Measurements from ENCODE around the gene MAP3K7CL.

MAP3K7CL gene

DNA sequence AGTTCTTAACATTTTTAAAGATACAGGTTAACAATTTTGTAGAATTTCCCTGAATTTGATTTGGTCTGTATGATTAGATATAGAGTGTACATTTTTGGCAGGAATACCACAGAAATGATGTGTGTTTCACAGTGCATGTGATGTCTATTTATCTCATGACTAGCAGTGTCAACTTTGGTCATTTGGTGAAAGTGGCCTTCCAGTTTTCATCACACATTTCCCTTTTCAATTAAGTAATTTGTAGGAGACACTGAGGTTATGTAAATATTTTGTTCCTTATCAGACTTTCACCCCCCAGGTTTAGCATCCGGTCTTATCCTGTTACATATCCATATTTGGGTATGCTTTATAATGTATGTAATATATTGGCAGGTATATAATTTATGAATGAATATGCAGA is 41.8 kb downstream of the MAP3K7CL start:
- DNase-seq, result no peak

- DNase-seq, result no peak
These were observed 44.2 kb downstream of the MAP3K7CL start for GRCh38 chr21:29174607-29175013.

DNA sequence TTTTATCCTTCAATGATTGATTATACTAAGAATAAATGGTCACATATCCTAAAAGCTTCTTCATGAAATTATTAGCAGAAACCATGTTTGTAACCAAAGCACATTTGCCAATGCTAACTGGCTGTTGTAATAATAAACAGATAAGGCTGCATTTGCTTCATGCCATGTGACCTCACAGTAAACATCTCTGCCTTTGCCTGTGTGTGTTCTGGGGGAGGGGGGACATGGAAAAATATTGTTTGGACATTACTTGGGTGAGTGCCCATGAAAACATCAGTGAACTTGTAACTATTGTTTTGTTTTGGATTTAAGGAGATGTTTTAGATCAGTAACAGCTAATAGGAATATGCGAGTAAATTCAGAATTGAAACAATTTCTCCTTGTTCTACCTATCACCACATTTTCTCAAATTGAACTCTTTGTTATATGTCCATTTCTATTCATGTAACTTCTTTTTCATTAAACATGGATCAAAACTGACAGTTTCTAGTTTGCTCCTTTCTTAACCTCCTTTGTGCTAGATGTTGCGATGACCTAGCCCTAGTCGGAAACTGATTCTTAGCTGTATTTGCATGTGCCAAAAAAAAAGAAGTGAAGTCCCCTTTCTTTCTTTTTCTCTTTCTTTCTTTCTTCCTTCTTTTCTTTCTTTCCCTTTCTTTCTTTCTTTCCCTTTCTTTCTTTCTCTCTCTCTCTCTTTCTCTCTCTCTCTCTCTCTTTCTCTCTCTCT is 45.1 kb downstream of the MAP3K7CL start:
- peak; percentile 71 for DNase-seq

DNA sequence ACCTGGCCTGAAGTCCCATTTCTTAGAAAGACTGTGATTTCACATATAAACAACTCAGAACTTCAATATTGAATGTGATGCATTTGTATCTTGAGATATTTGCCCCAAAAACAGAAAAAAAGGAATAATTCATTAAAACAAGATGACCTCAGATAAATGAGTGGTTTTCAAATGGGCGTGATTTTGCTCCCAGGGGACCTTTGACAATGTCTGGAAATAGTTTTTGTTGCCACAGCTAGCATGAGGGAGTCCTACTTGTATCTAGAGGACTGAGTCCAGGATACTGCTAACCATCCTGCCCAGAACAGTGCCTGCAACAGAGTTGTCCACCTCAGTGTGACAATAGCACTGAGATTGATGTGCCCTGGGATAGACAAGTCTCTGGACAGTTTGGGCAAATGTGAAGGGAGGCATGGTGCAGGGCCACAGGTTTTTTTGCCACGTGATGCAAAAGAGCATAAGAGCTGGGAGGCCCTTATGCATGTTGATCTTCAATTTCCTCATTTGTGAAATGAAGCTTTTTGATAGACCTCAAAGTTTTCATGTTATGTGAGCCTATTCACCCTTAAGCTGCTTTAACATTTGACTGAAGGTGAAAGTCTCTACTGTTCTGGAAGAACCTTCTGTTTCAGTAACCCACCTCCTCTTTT is 46.2 kb downstream of the MAP3K7CL start:
- DNase-seq, result no peak

GRCh38 chr21:29177800-29178199 is 47.4 kb downstream of the MAP3K7CL start:
- no peak for DNase-seq

GRCh38 chr21:29178926-29179325 is 48.5 kb downstream of the MAP3K7CL start:
- DNase-seq, result no peak

GRCh38 chr21:29179503-29179902 is 49.1 kb downstream of the MAP3K7CL start:
- no peak for DNase-seq

DNA sequence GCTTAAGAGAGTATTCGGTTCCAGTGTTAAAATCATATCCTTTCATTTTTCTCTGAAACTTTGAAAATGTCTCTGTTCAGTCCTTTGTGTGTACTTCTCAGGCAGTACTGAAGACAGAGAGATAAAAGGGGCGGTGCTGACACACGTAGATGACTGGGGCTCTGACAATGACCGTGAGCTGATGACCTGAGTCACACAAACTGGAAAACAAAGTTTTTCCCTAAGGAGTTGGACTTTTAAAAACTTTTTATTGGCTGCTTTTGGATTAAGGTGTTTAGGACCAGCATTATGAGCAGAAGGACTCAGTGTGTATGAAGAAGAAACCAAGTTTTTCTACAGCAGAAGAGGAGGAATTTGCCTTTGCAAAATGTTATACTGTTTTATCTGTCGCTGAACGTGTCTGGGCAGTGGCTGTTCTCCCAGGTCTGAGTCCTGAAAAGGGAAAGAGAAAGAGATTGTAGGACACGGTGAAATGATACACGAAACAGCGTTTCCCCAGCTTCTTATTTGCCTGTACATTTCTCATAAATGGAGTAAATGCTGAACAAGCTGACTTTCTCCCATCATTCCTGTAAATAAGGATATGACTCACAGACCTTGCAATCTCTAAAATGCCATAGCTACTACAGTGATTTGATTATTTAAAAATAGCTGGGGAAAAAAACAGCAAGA is 51.5 kb downstream of the MAP3K7CL start:
- peak; percentile 12 for DNase-seq

DNA sequence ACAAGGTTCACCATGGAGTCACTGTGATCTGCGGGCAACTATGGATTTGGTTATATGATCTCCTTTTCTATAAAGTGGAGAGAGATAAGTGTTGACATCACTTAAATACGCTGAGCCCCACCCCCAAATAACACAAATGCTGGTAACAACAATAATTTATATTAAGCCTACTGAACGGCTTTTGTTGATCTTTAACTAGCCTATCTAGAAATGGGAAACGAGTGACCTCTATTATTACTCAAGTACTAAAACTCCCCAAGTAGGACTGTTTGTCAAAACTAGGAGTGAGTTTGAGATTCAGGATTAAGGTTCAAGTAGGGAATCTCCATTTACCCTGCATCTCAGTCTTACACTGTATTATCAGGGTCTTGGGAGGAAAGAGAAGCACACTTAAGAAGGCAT is 52.2 kb downstream of the MAP3K7CL start:
- no peak for DNase-seq

DNA sequence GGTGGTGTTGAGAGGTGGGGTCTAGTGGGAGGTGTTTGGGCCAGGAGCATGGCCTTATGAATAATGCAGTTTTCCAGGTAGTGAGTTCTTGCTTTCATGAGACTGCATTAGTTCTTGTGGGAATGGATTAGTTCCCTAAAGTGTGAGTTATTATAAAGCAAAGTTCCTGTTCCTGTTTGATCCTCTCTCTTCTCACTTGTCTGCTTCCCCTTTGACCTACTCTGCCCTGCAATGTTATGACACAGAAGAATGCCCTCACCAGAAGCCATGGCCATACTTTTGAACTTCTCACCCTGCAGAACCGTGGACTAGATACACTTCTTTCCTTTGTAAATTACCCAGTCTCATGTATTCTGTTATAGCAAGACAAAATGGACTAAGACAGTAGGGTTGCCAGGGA is 53.6 kb downstream of the MAP3K7CL start:
- no peak for DNase-seq

- DNase-seq, result no peak
These were observed 54.7 kb downstream of the MAP3K7CL start for GRCh38 chr21:29185172-29185571.

DNA sequence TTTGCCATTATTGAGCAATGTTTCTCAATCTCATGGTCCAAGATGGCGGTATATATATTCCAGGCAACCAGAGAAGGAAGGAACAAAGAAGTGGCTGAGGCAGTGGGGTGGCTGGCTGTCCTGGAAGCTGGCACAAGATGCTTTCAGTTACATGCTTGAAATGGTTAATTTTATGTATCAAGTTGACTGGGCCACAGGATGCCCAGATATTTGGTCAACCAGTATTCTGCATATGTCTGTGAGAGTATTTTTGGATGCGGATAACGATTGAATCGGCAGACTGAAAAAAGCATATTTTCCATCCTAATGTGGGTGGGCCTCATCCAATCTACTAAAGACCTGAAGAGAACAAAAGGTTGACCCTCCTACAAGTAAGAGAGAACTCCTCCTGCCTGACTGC is 55.2 kb downstream of the MAP3K7CL start:
- DNase-seq, result no peak

DNA sequence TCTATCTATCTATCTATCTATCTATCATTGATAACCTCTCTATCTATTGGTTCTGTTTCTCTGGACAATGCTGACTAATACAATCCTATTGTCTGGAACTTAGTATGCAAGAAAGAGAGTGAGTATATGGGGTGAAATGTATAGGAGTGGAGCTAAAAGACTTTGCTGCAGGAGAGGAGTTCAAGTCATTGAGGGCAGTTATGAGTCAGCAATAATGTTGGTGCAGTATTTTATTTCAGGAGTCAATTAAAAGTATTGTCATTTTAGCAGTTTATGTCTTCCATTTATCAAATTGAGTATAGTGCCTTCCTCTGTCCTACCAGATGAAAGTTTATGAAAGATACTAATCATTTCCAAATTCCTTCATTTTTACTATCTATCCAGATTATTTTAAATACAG is 55.8 kb downstream of the MAP3K7CL start:
- DNase-seq, result no peak

- no peak for DNase-seq
These were observed 57.5 kb downstream of the MAP3K7CL start for GRCh38 chr21:29187944-29188343.

GRCh38 chr21:29189353-29189752 is 58.9 kb downstream of the MAP3K7CL start:
- no peak for DNase-seq

DNA sequence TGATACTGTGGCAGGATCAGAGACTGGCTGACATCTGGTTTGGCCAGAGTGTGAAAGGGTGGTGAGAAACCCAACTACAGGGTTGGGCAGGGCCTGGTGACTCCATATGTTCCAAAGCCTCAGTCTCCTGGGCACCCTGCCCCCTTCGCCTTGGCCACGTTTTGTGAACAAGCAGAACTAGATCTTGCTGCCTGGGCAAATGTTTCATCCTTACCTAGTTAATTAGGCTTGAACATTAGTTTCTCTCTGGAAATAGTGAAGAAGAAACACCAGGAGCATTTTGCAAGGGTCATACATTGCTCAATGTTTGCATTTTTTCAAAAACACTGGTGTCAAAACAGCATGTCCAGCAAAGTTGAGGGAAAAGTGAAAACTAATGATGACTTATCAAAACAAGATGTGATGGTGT is 60.5 kb downstream of the MAP3K7CL start:
- DNase-seq, result no peak

- DNase-seq, result peak; percentile 43
These were observed 62.6 kb downstream of the MAP3K7CL start for GRCh38 chr21:29193072-29193471.

GRCh38 chr21:29193901-29194300 is 63.5 kb downstream of the MAP3K7CL start:
- no peak for DNase-seq

GRCh38 chr21:29194342-29194741 is 63.9 kb downstream of the MAP3K7CL start:
- no peak for DNase-seq

GRCh38 chr21:29194847-29195246 is 64.4 kb downstream of the MAP3K7CL start:
- no peak for DNase-seq

- DNase-seq, result no peak
These were observed 65.7 kb downstream of the MAP3K7CL start for GRCh38 chr21:29195981-29196669.

- no peak for DNase-seq
These were observed 66.3 kb downstream of the MAP3K7CL start for GRCh38 chr21:29196670-29197191.

GRCh38 chr21:29201186-29201585 is 70.7 kb downstream of the MAP3K7CL start:
- no peak for DNase-seq
